ENCODE results near the gene ZNF423.

ZNF423 gene

GRCh38 chr16:49453021-49453420 lies 402.9 kb downstream of the ZNF423 start:
- no peak overlapping the region for H3K4me3 ChIP-seq (ENCODE audit: low read depth, low read length)
- TF ChIP-seq CTCF (IDR thresholded peaks at IDR 0.05; ENCODE audit: low read depth, low read length), result no peak
- no peak overlapping the region for H3K27ac ChIP-seq
- no peak for DNase-seq
- no peaks in the 10 kb centered on the region for H3K9me3 ChIP-seq (ENCODE audit: severe bottlenecking)
- no peaks in the 10 kb centered on the region for H3K36me3 ChIP-seq
- no peaks in the 10 kb centered on the region for H3K27me3 ChIP-seq (ENCODE audit: insufficient read depth, low read depth, severe bottlenecking)

- Histone ChIP-seq H3K27me3 (ENCODE audit: insufficient read depth, low read depth, severe bottlenecking) (no peaks in the 10 kb centered on the region), H3K36me3 (no peaks in the 10 kb centered on the region), H3K9me3 (ENCODE audit: severe bottlenecking) (no peaks in the 10 kb centered on the region), H3K27ac (no peak overlapping the region), H3K4me3 (ENCODE audit: low read depth, low read length) (no peak overlapping the region)
- no peak for TF ChIP-seq CTCF (IDR thresholded peaks at IDR 0.05; ENCODE audit: low read depth, low read length)
- no peak for DNase-seq
Observed at GRCh38 chr16:49452578-49452977, 403.3 kb downstream of the ZNF423 start.

- no peak for TF ChIP-seq CTCF (IDR thresholded peaks at IDR 0.05; ENCODE audit: low read depth, low read length)
- no peak for DNase-seq
- H3K36me3 ChIP-seq, result no peaks in the 10 kb centered on the region
- no peaks in the 10 kb centered on the region for H3K27me3 ChIP-seq (ENCODE audit: insufficient read depth, low read depth, severe bottlenecking)
- H3K27ac ChIP-seq, result no peak overlapping the region
- no peaks in the 10 kb centered on the region for H3K9me3 ChIP-seq (ENCODE audit: severe bottlenecking)
- H3K4me3 ChIP-seq (ENCODE audit: low read depth, low read length), result no peak overlapping the region
Observed at GRCh38 chr16:49452108-49452507, 403.8 kb downstream of the ZNF423 start.

GRCh38 chr16:49446805-49447204 lies 409.1 kb downstream of the ZNF423 start:
- Histone ChIP-seq H3K9me3 (ENCODE audit: severe bottlenecking) (no peaks in the 10 kb centered on the region), H3K27me3 (ENCODE audit: insufficient read depth, low read depth, severe bottlenecking) (no peaks in the 10 kb centered on the region), H3K36me3 (no peaks in the 10 kb centered on the region), H3K4me3 (ENCODE audit: low read depth, low read length) (no peak overlapping the region), H3K27ac (no peak overlapping the region)
- no peak for TF ChIP-seq CTCF (IDR thresholded peaks at IDR 0.05; ENCODE audit: low read depth, low read length)
- DNase-seq, result no peak

- H3K4me3 ChIP-seq (ENCODE audit: low read depth, low read length), result no peak overlapping the region
- no peak overlapping the region for H3K27ac ChIP-seq
- H3K9me3 ChIP-seq (ENCODE audit: severe bottlenecking), result no peaks in the 10 kb centered on the region
- no peaks in the 10 kb centered on the region for H3K36me3 ChIP-seq
- no peak for TF ChIP-seq CTCF (IDR thresholded peaks at IDR 0.05; ENCODE audit: low read depth, low read length)
- no peaks in the 10 kb centered on the region for H3K27me3 ChIP-seq (ENCODE audit: insufficient read depth, low read depth, severe bottlenecking)
- no peak for DNase-seq
Observed at GRCh38 chr16:49443576-49443975, 412.3 kb downstream of the ZNF423 start.

GRCh38 chr16:49442805-49443204 lies 413.1 kb downstream of the ZNF423 start:
- no peak for DNase-seq
- Histone ChIP-seq H3K4me3 (ENCODE audit: low read depth, low read length) (no peak overlapping the region), H3K27me3 (ENCODE audit: insufficient read depth, low read depth, severe bottlenecking) (no peaks in the 10 kb centered on the region), H3K36me3 (no peaks in the 10 kb centered on the region), H3K27ac (no peak overlapping the region), H3K9me3 (ENCODE audit: severe bottlenecking) (no peaks in the 10 kb centered on the region)
- no peak for TF ChIP-seq CTCF (IDR thresholded peaks at IDR 0.05; ENCODE audit: low read depth, low read length)
